ENCODE results near the gene COL4A1.

COL4A1 gene

GRCh38 chr13:110336681-110337080, 29.7 kb upstream of the COL4A1 start:
- no peak for TF ChIP-seq CTCF (IDR thresholded peaks at IDR 0.05; ENCODE audit: extremely low read depth, missing control alignments)
- DNase-seq (ENCODE audit: low spot score): no peak

- TF ChIP-seq CTCF (IDR thresholded peaks at IDR 0.05; ENCODE audit: extremely low read depth, missing control alignments): no peak
Measured at GRCh38 chr13:110336108-110336507, 29.2 kb upstream of the COL4A1 start.

GRCh38 chr13:110334841-110335490, 28.0 kb upstream of the COL4A1 start:
- DNase-seq (ENCODE audit: low spot score): no peak
- no peak for TF ChIP-seq CTCF (IDR thresholded peaks at IDR 0.05; ENCODE audit: extremely low read depth, missing control alignments)

More at GRCh38 chr13:110336108-110336507, 29.2 kb upstream of the COL4A1 start:
- DNase-seq (ENCODE audit: low spot score): no peak

- no peak for DNase-seq (ENCODE audit: low spot score)
- TF ChIP-seq CTCF (IDR thresholded peaks at IDR 0.05; ENCODE audit: extremely low read depth, missing control alignments): no peak
Measured at GRCh38 chr13:110334256-110334655, 27.3 kb upstream of the COL4A1 start.

- TF ChIP-seq CTCF (IDR thresholded peaks at IDR 0.05; ENCODE audit: extremely low read depth, missing control alignments): no peak
- no peak for DNase-seq (ENCODE audit: low spot score)
Measured at GRCh38 chr13:110333837-110334236, 26.9 kb upstream of the COL4A1 start.

GRCh38 chr13:110332750-110333149, 25.8 kb upstream of the COL4A1 start:
- TF ChIP-seq CTCF (IDR thresholded peaks at IDR 0.05; ENCODE audit: extremely low read depth, missing control alignments): no peak
- no peak for DNase-seq (ENCODE audit: low spot score)

GRCh38 chr13:110331362-110331761, 24.4 kb upstream of the COL4A1 start:
- no peak for TF ChIP-seq CTCF (IDR thresholded peaks at IDR 0.05; ENCODE audit: extremely low read depth, missing control alignments)
- no peak for DNase-seq (ENCODE audit: low spot score)
